ENCODE results near the gene PRDM16. TPM values are rescaled to one million over a fixed set of nuclear protein-coding genes. Genes with fewer than 3 reads are reported as not detected.

The PRDM16 gene
- total and polyA plus RNA-seq, 2 of the 4 experiments (the other 2 are of a cell fraction), result 0.02 TPM; not detected in 1

- no peaks in the 10 kb centered on the region for H4K20me1 ChIP-seq (ENCODE audit: insufficient read depth, low read length)
- POLR2A ChIA-PET (ENCODE audit: unreplicated experiment), result no interaction called here
These were observed 20.5 kb downstream of the PRDM16 start for GRCh38 chr1:3089490-3089889.

More at GRCh38 chr1:3089490-3089889, 20.5 kb downstream of the PRDM16 start:
- no peaks in the 10 kb centered on the region for H3K27me3 ChIP-seq (ENCODE audit: control insufficient read depth, insufficient read depth, low read length)
- no peak overlapping the region for H3K9ac ChIP-seq (ENCODE audit: low read depth, low read length)
- WGBS, 2 experiments (ENCODE audit: extremely low coverage in 2 of 2, insufficient read length in 1 of 2), result 90% methylated on average over 2 of the region's 17 CpGs; no CpG with 5 or more reads in 1 of the 2 experiments
- H3K36me3 ChIP-seq (ENCODE audit: control insufficient read depth, insufficient read depth, low read length), result no peaks in the 10 kb centered on the region
- no peak overlapping the region for H3K27ac ChIP-seq (ENCODE audit: insufficient read depth, low read length)
- no peak overlapping the region for H3K23ac ChIP-seq (ENCODE audit: low read depth, low read length)
- no peak overlapping the region for H2BK120ac ChIP-seq (ENCODE audit: low read depth, low read length)
- ATAC-seq (ENCODE audit: low read depth) (no peak), DNase-seq (no peak)
- CTCF ChIA-PET, result no interaction called here
- in situ Hi-C loops (cut with MboI; ENCODE audit: low sequenced_read_pairs), result no loop called here
- peaks cover 5% of the 10 kb centered on the region; the same call in 1 of the 2 replicates for H3K9me3 ChIP-seq (ENCODE audit: control insufficient read depth, insufficient read depth, low read length)
- no peak overlapping the region for H3K4ac ChIP-seq (ENCODE audit: low read depth, low read length)
- no peak overlapping the region for H2BK20ac ChIP-seq (ENCODE audit: low read depth, low read length)
- no peak overlapping the region for H4K91ac ChIP-seq (ENCODE audit: insufficient read depth, low read depth, low read length)
- no peak overlapping the region for H2AFZ ChIP-seq (replicated peaks; ENCODE audit: low read length, poor library complexity)
- BruUV-seq (replicated peaks), result no TSS peak
- H3K79me1 ChIP-seq (ENCODE audit: low read depth in 1 of 2, low read length in 2 of 2), result no peaks in the 10 kb centered on the region
- dilution Hi-C loops (cut with HindIII; ENCODE audit: low sequenced_read_pairs, unreplicated experiment), result no loop called here
- intact Hi-C loops (cut with micrococcal nuclease), result no loop called here
- no peak overlapping the region for H3K4me2 ChIP-seq (ENCODE audit: low read depth, low read length)
- no peak overlapping the region for H3K18ac ChIP-seq (ENCODE audit: low read depth, low read length)
- H4K5ac ChIP-seq (ENCODE audit: low read depth, low read length), result no peak overlapping the region
- H2BK5ac ChIP-seq (ENCODE audit: low read depth, low read length, poor library complexity, severe bottlenecking), result no peak overlapping the region
- no peak overlapping the region for H3K56ac ChIP-seq (ENCODE audit: extremely low read depth, insufficient read depth, low read length)
- H3K14ac ChIP-seq (replicated peaks; ENCODE audit: low read depth, low read length), result no peak overlapping the region
- TF ChIP-seq RAD21 (IDR thresholded peaks at IDR 0.05; ENCODE audit: low read length) (no peak), CEBPB (IDR thresholded peaks at IDR 0.05; ENCODE audit: low read depth, low read length) (no peak), POLR2A (IDR thresholded peaks at IDR 0.05; ENCODE audit: low read depth, low read length) (no peak), MXI1 (IDR thresholded peaks at IDR 0.05; ENCODE audit: borderline replicate concordance, low read depth, low read length) (no peak), MAZ (IDR thresholded peaks at IDR 0.05; ENCODE audit: borderline replicate concordance, low read depth, low read length) (no peak)
- no peak overlapping the region for H3K4me3 ChIP-seq (ENCODE audit: insufficient read depth, low read depth, low read length)
- H2BK15ac ChIP-seq (ENCODE audit: low read depth, low read length), result no peak overlapping the region
- no peaks in the 10 kb centered on the region for H3K4me1 ChIP-seq (ENCODE audit: control insufficient read depth, insufficient read depth, low read length)
- no peak overlapping the region for H2AK9ac ChIP-seq (replicated peaks; ENCODE audit: low read depth, low read length, poor library complexity)
- no peaks in the 10 kb centered on the region for H3K9me1 ChIP-seq (ENCODE audit: insufficient read depth, low read length)
- no peak overlapping the region for H4K8ac ChIP-seq (ENCODE audit: low read depth in 2 of 2, low read length in 2 of 2)
- H2AK5ac ChIP-seq (ENCODE audit: low read depth, low read length), result no peak overlapping the region
